Uterus (tissue), 4 donors: ENCODE data around the gene TSPAN18. TPM values are rescaled to one million over a fixed set of nuclear protein-coding genes. Genes with fewer than 3 reads are reported as not detected.

Experiments used
- DNase-seq, 2 donors: peaks; one replicate each; pipeline ENCODE4 v3.0.0-alpha.2; 2019 to 2020
- H3K27ac ChIP-seq, 2 donors: fragments of 200-600 bp; sonication (generic); 1 replicate in 1 of 2; 2 replicates in 1 of 2; pipeline ENCODE4 v1.5.1; 2016 to 2018
- H3K27me3 ChIP-seq, 2 donors: fragments of 200-600 bp; sonication (generic); one replicate each; pipeline ENCODE4 v1.5.1; 2018 to 2019; ENCODE audit warnings: control low read depth in 1 of 2
- H3K36me3 ChIP-seq, 2 donors: fragments of 200-600 bp; sonication (generic); one replicate each; pipeline ENCODE4 v1.5.1; 2019; ENCODE audit warnings: control low read depth in 1 of 2
- H3K4me1 ChIP-seq, 2 donors: fragments of 200-600 bp; sonication (generic); one replicate each; pipeline ENCODE4 v1.5.1; 2018 to 2019; ENCODE audit warnings: control low read depth in 1 of 2
- H3K4me3 ChIP-seq, 2 donors: fragments of 200-600 bp; sonication (generic); 1 replicate in 1 of 2; 2 replicates in 1 of 2; pipeline ENCODE4 v1.5.1; 2018 to 2019; ENCODE audit warnings: mild to moderate bottlenecking in 1 of 2
- H3K9me3 ChIP-seq, 2 donors: fragments of 200-600 bp; sonication (generic); one replicate each; pipeline ENCODE4 v1.5.1; 2019; ENCODE audit warnings: control low read depth in 1 of 2
- POLR2A ChIP-seq, 2 donors: fragments of 450-650 bp; IDR thresholded peaks; one replicate each; pipeline ENCODE4 v1.6.1; 2016; ENCODE audit warnings: antibody characterized with exemption in 2 of 2, mild to moderate bottlenecking in 1 of 2, moderate library complexity in 1 of 2
- intact Hi-C: fragments of 100-400 bp; cut with DNase I; formaldehyde crosslinking; loops from one replicate; pipeline ENCODE4 v1.15.1; 2023; ENCODE audit warnings: low total_unique reads
- total RNA-seq, 4 donors: library from RNA; depleted of rRNA in 3 of 4; stranded (reverse); fragments of >200 nt in 3 of 4; gene quantifications; one replicate each; pipeline versions ENCODE4 v1.1.0 to v1.2.4, GENCODE V29; 2014 to 2023
- TF ChIP-seq, protein P1 (sequence below), 4 experiments: fragments of 200-600 bp in 2 of 4; fragments of 450-650 bp in 2 of 4; sonication (generic) in 2 of 4; IDR thresholded peaks; one replicate each; pipeline ENCODE4 v1.5.1; 2016 to 2019; ENCODE audit warnings: antibody characterized with exemption in 4 of 4, mild to moderate bottlenecking in 2 of 4, moderate library complexity in 1 of 4
- donor health status: DM: yes; HTN: yes; CAD: no.

Gene TSPAN18
- total RNA-seq, 4 donors from 2014 or later, result 1.2 to 117 (median 20.1) TPM

DNA sequence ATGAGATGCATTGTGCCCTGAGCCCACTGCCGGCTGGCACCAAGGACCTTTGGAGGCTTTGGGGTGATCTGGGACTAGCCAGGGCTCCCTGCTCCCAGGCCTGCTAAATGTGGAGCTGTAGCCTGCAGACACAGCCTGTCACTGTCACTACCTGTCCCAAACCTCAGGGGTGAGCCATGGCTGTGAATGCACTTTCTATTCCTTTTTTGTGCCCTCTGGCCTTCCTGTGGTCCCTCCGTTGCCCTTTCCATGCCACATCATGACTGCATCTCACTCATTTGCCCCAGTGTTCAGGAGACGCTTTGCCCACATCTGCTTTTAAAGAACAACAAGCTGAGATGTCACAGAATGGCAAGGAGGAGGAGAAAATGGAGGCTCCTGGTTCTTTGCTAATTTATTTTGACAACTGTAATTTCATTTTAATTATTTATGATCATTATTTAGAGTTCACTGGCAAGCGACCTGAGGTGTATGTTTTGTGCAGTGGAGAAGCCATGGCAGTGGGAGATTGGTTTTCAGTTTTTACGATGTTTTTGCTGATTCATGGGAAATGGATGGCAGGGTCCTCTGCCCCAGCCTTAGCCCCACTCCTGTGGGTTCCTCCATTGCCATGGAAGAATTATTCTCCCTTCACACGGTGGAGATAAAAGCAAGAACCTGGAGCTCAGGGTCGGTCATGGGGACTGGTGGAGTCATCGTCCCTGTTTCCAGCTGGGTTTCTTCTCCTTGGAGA lies 69.2 kb downstream of the TSPAN18 start:
- H3K36me3 ChIP-seq, result no peaks in the 10 kb centered on the region
- H3K4me3 ChIP-seq, result no peak overlapping the region
- H3K9me3 ChIP-seq, result no peaks in the 10 kb centered on the region
- H3K27ac ChIP-seq, result peak overlapping the region; percentile 16 to 23
- no peak for DNase-seq
- H3K27me3 ChIP-seq, result no peaks in the 10 kb centered on the region
- intact Hi-C loops, result no loop called here
- H3K4me1 ChIP-seq, result peaks cover 0 to 7% of the 10 kb centered on the region in 2 donors
- TF ChIP-seq POLR2A (IDR thresholded peaks at IDR 0.05), result no peak
- TF ChIP-seq, protein P1, sequence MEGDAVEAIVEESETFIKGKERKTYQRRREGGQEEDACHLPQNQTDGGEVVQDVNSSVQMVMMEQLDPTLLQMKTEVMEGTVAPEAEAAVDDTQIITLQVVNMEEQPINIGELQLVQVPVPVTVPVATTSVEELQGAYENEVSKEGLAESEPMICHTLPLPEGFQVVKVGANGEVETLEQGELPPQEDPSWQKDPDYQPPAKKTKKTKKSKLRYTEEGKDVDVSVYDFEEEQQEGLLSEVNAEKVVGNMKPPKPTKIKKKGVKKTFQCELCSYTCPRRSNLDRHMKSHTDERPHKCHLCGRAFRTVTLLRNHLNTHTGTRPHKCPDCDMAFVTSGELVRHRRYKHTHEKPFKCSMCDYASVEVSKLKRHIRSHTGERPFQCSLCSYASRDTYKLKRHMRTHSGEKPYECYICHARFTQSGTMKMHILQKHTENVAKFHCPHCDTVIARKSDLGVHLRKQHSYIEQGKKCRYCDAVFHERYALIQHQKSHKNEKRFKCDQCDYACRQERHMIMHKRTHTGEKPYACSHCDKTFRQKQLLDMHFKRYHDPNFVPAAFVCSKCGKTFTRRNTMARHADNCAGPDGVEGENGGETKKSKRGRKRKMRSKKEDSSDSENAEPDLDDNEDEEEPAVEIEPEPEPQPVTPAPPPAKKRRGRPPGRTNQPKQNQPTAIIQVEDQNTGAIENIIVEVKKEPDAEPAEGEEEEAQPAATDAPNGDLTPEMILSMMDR (IDR thresholded peaks at IDR 0.05), result no peak

DNA sequence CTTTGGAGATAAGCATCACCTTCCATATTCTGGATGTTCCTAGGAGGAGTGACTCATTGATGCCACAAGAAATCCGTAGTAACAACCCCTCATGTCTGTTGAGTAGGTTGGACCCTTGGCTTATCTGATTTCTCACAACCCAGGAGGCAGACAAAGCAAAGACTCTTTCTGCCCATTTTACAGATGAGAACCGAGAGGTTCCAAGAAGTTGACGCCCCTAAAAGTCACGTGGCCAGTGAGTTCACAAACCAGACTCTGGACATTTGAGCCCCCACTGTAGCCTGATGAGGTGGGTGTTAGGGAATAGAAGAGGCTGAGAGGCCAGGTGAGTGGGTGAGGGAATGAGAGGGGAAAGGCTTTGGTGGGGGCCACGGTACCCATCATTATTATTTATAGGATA lies 70.3 kb downstream of the TSPAN18 start:
- H3K36me3 ChIP-seq, result no peaks in the 10 kb centered on the region
- intact Hi-C loops, result no loop called here
- H3K27me3 ChIP-seq, result no peaks in the 10 kb centered on the region
- no peak for TF ChIP-seq POLR2A (IDR thresholded peaks at IDR 0.05)
- TF ChIP-seq, protein P1 (IDR thresholded peaks at IDR 0.05), result no peak
- H3K27ac ChIP-seq, result no peak overlapping the region
- H3K9me3 ChIP-seq, result no peaks in the 10 kb centered on the region
- H3K4me1 ChIP-seq, result peaks cover 0 to 7% of the 10 kb centered on the region in 2 donors
- DNase-seq, result no peak
- H3K4me3 ChIP-seq, result no peak overlapping the region

DNA sequence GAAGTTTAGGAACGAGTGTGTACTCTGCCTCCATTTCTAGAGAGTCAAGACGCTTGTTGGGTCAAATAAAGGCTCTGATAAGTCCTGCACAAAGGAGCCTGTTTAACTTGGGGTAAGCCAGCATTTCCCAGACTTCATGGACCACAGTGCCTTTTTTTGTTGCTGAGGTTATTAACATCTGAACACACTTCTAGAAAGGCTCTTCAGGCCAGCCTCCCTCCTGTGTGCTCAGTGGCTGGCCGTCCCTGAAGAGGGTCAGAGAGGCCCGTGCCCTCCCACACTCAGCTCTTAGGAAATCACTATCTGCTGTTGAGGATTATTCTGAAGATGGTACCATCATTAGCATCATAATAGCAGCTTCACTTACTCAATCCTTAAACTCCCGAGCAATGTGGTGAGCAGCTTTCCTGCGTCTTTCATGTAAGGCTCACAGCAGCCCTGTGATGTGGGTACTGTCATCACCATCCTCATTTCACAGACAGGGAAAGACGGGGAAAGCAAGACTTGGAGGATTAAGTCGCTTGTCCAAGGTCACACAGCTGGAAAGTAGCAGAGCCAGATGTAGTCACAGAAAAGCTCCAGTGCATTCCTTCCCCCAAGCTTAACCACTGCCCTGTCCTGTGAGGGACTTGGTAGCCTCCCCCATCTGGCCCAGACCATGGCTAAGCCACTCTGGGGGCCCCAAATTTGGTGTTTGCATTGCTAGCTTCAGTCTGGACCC lies 71.3 kb downstream of the TSPAN18 start:
- no peak overlapping the region for H3K4me3 ChIP-seq
- H3K36me3 ChIP-seq, result no peaks in the 10 kb centered on the region
- no peaks in the 10 kb centered on the region for H3K27me3 ChIP-seq
- H3K27ac ChIP-seq, result peak overlapping the region in 1 of 2 donors; percentile 46
- no peak for DNase-seq
- TF ChIP-seq, protein P1 (IDR thresholded peaks at IDR 0.05), result no peak
- no peak for TF ChIP-seq POLR2A (IDR thresholded peaks at IDR 0.05)
- H3K9me3 ChIP-seq, result no peaks in the 10 kb centered on the region
- intact Hi-C loops, result no loop called here
- H3K4me1 ChIP-seq, result peaks cover 0 to 7% of the 10 kb centered on the region in 2 donors

DNA sequence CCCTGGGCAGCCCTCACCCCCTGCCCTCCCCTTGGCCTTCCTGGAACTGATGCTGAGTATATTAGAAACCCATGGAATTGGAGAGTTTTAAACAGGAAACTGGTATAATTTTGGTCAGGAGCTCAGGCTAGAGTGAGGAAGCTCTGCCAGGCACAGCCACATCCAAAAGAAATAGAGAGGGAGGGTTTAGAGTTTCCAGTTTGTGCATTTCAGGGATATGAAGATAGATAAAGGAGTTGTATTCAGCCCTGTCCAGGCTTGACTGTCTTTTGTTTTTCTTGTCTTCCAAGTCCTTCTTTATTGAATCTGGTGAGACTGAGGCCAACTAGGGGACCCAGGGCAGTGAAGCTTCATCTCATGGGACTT lies 71.8 kb downstream of the TSPAN18 start:
- Histone ChIP-seq H3K27ac (peak overlapping the region in 1 of 2 donors; percentile 46), H3K9me3 (no peaks in the 10 kb centered on the region), H3K4me1 (peaks cover 0 to 5% of the 10 kb centered on the region in 2 donors), H3K4me3 (no peak overlapping the region), H3K36me3 (no peaks in the 10 kb centered on the region), H3K27me3 (no peaks in the 10 kb centered on the region)
- TF ChIP-seq POLR2A (IDR thresholded peaks at IDR 0.05), result no peak
- TF ChIP-seq, protein P1 (IDR thresholded peaks at IDR 0.05), result no peak
- DNase-seq, result no peak
- intact Hi-C loops, result no loop called here

DNA sequence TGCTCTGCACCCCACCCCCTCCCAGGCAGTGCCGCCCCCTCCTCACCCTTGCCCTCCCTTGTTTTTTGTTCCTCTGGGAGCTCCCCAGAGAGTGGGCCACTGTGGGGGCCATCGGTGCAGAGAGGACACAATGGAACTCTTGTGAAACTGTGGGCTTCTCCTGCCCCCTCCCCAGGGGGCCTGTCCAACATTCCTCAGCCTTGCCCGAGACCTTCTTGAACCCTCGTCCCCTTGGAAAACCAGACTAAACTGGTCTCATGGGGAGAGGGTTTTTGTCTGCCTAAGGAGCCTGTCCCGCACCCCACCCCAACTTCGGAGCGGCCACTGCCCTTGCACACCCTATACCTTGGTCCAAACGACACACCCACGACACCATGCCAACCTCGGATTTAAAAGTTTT lies 72.2 kb downstream of the TSPAN18 start:
- Histone ChIP-seq H3K4me1 (peaks cover 0 to under 1% of the 10 kb centered on the region in 2 donors), H3K9me3 (no peaks in the 10 kb centered on the region), H3K27ac (no peak overlapping the region), H3K36me3 (no peaks in the 10 kb centered on the region), H3K4me3 (no peak overlapping the region), H3K27me3 (no peaks in the 10 kb centered on the region)
- TF ChIP-seq POLR2A (IDR thresholded peaks at IDR 0.05), result no peak
- TF ChIP-seq, protein P1 (IDR thresholded peaks at IDR 0.05), result no peak
- intact Hi-C loops, result no loop called here
- DNase-seq, result no peak
